Stimulated activated CD8-positive, alpha-beta memory T cell treated with anti-CD3 and anti-CD28 coated beads, Interleukin-4, amount 100 ng/mL, for 1 hour (primary cell): ENCODE results near the gene CMSS1.

ENCODE experiments used
- DNase-seq, 2 donors: peaks; one replicate each; pipeline ENCODE4 v3.0.0-alpha.2; 2020; ENCODE audit warnings: low read depth in 2 of 2, low spot score in 1 of 2

Gene CMSS1

GRCh38 chr3:99901200-99901926 is 83.7 kb downstream of the CMSS1 start:
- no peak for DNase-seq

GRCh38 chr3:99902091-99902490 is 84.4 kb downstream of the CMSS1 start:
- DNase-seq, result no peak

GRCh38 chr3:99903869-99904268 is 86.2 kb downstream of the CMSS1 start:
- no peak for DNase-seq

GRCh38 chr3:99907959-99908544 is 90.4 kb downstream of the CMSS1 start:
- no peak for DNase-seq

GRCh38 chr3:99909714-99910495 is 92.2 kb downstream of the CMSS1 start:
- DNase-seq, result no peak

- DNase-seq, result no peak
Observed at GRCh38 chr3:99910752-99911290, 93.2 kb downstream of the CMSS1 start.

- DNase-seq, result no peak
Observed at GRCh38 chr3:99911433-99911832, 93.8 kb downstream of the CMSS1 start.

GRCh38 chr3:99915906-99916432 is 98.3 kb downstream of the CMSS1 start:
- no peak for DNase-seq

- DNase-seq, result no peak
Observed at GRCh38 chr3:99918715-99919114, 101.1 kb downstream of the CMSS1 start.

- no peak for DNase-seq
Observed at GRCh38 chr3:99919694-99920093, 102.0 kb downstream of the CMSS1 start.

GRCh38 chr3:99920481-99921376 is 103.1 kb downstream of the CMSS1 start:
- DNase-seq, result no peak

GRCh38 chr3:99921377-99921695 is 103.7 kb downstream of the CMSS1 start:
- no peak for DNase-seq

GRCh38 chr3:99921986-99922385 is 104.3 kb downstream of the CMSS1 start:
- DNase-seq, result no peak

GRCh38 chr3:99923873-99924272 is 106.2 kb downstream of the CMSS1 start:
- no peak for DNase-seq

- no peak for DNase-seq
Observed at GRCh38 chr3:99925584-99926230, 108.0 kb downstream of the CMSS1 start.

GRCh38 chr3:99927671-99928457 is 110.2 kb downstream of the CMSS1 start:
- DNase-seq, result no peak

- no peak for DNase-seq
Observed at GRCh38 chr3:99928771-99929744, 111.4 kb downstream of the CMSS1 start.

GRCh38 chr3:99929745-99930139 is 112.1 kb downstream of the CMSS1 start:
- DNase-seq, result no peak
